Karpas-422 (cell line): ENCODE data around the gene PARD3B. TPM values are rescaled to one million over a fixed set of nuclear protein-coding genes. Genes with fewer than 3 reads are reported as not detected.

Experiments used
- DNase-seq: peaks from one replicate; pipeline ENCODE4 v3.0.0-alpha.2; 2015
- H2AFZ ChIP-seq: fragments of 200-600 bp; sonication (generic); 2 replicates; pipeline ENCODE4 v1.6.1; 2014; ENCODE audit warnings: antibody characterized with exemption, low read length, mixed read lengths
- H3K27ac ChIP-seq: fragments of 200-600 bp; sonication (generic); 2 replicates; pipeline ENCODE4 v1.5.1; 2014; ENCODE audit warnings: mild to moderate bottlenecking, low read length, moderate library complexity
- H3K27me3 ChIP-seq: fragments of 200-600 bp; sonication (generic); 2 replicates; pipeline ENCODE4 v1.6.1; 2014; ENCODE audit warnings: low read length, mixed read lengths
- H3K36me3 ChIP-seq: fragments of 200-600 bp; sonication (generic); 2 replicates; pipeline ENCODE4 v1.6.1; 2014; ENCODE audit warnings: low read length, mixed read lengths; ENCODE audit not compliant: insufficient read depth
- H3K4me1 ChIP-seq: fragments of 200-600 bp; sonication (generic); 2 replicates; pipeline ENCODE4 v1.6.1; 2014; ENCODE audit warnings: mild to moderate bottlenecking, low read length, mixed read lengths
- H3K4me2 ChIP-seq: fragments of 200-600 bp; sonication (generic); 2 replicates; pipeline ENCODE4 v1.6.1; 2014; ENCODE audit warnings: low read length, low read depth, mild to moderate bottlenecking; ENCODE audit not compliant: poor library complexity, severe bottlenecking
- H3K4me3 ChIP-seq: fragments of 200-600 bp; sonication (generic); 2 replicates; pipeline ENCODE4 v1.5.1; 2014; ENCODE audit warnings: mild to moderate bottlenecking, antibody characterized with exemption, low read length, mixed read lengths
- H3K79me2 ChIP-seq: fragments of 200-600 bp; sonication (generic); 2 replicates; pipeline ENCODE4 v1.6.1; 2014; ENCODE audit warnings: mild to moderate bottlenecking, low read length, mixed read lengths
- H3K9ac ChIP-seq: fragments of 200-600 bp; sonication (generic); 2 replicates; pipeline ENCODE4 v1.6.0; 2014; ENCODE audit warnings: low read length
- H3K9me2 ChIP-seq: fragments of 200-600 bp; sonication (generic), shearing (Covaris generic); replicated peaks from 2 replicates; pipeline ENCODE4 v1.6.0; 2014; ENCODE audit warnings: mild to moderate bottlenecking, low read length, moderate library complexity; ENCODE audit not compliant: insufficient read depth
- H3K9me3 ChIP-seq: fragments of 300-700, 200-600 bp; sonication (generic); 2 replicates; pipeline ENCODE4 v1.6.1; 2014; ENCODE audit warnings: low read length, mixed read lengths
- H4K20me1 ChIP-seq: fragments of 200-600 bp; sonication (generic); 2 replicates; pipeline ENCODE4 v1.6.1; 2014; ENCODE audit warnings: mild to moderate bottlenecking, antibody characterized with exemption, low read length, low read depth; ENCODE audit not compliant: insufficient read depth
- total RNA-seq: library from RNA; depleted of rRNA; stranded (reverse); fragments of >200 nt; shearing (Covaris generic); gene quantifications from 2 replicates; pipeline ENCODE4 v1.2.3, GENCODE V29; 2014; ENCODE audit warnings: low replicate concordance

Gene PARD3B
- total RNA-seq, 1 experiment from 2014 or later = not detected

GRCh38 chr2:205428811-205429210 lies 883.5 kb downstream of the PARD3B start:
- H3K4me3 ChIP-seq = no peak overlapping the region
- no peaks in the 10 kb centered on the region for H3K9me2 ChIP-seq
- H3K79me2 ChIP-seq = no peaks in the 10 kb centered on the region
- H3K9me3 ChIP-seq = no peaks in the 10 kb centered on the region
- H3K27ac ChIP-seq = no peak overlapping the region
- no peak overlapping the region for H3K9ac ChIP-seq
- DNase-seq = no peak
- H2AFZ ChIP-seq = no peak overlapping the region
- H4K20me1 ChIP-seq = no peaks in the 10 kb centered on the region
- no peaks in the 10 kb centered on the region for H3K36me3 ChIP-seq
- no peak overlapping the region for H3K4me2 ChIP-seq
- H3K27me3 ChIP-seq = no peaks in the 10 kb centered on the region
- peaks cover 12% of the 10 kb centered on the region for H3K4me1 ChIP-seq

GRCh38 chr2:205435970-205436369 lies 890.7 kb downstream of the PARD3B start:
- DNase-seq = no peak
- H3K9me2 ChIP-seq = no peaks in the 10 kb centered on the region
- no peak overlapping the region for H3K27ac ChIP-seq
- H3K4me2 ChIP-seq = no peak overlapping the region
- no peak overlapping the region for H3K4me3 ChIP-seq
- no peaks in the 10 kb centered on the region for H3K79me2 ChIP-seq
- no peak overlapping the region for H2AFZ ChIP-seq
- no peaks in the 10 kb centered on the region for H3K27me3 ChIP-seq
- no peaks in the 10 kb centered on the region for H3K36me3 ChIP-seq
- no peaks in the 10 kb centered on the region for H3K9me3 ChIP-seq
- H3K9ac ChIP-seq = no peak overlapping the region
- peaks cover 15% of the 10 kb centered on the region for H3K4me1 ChIP-seq
- H4K20me1 ChIP-seq = no peaks in the 10 kb centered on the region

GRCh38 chr2:205438241-205438640 lies 893.0 kb downstream of the PARD3B start:
- H3K4me1 ChIP-seq = peaks cover 15% of the 10 kb centered on the region
- H3K27me3 ChIP-seq = no peaks in the 10 kb centered on the region
- H4K20me1 ChIP-seq = no peaks in the 10 kb centered on the region
- H3K27ac ChIP-seq = no peak overlapping the region
- no peaks in the 10 kb centered on the region for H3K9me3 ChIP-seq
- no peak for DNase-seq
- 0 out of 2 replicates have a peak overlapping the region, but pooled peaks have one; percentile 34 for H2AFZ ChIP-seq
- H3K4me2 ChIP-seq = no peak overlapping the region
- no peak overlapping the region for H3K4me3 ChIP-seq
- no peaks in the 10 kb centered on the region for H3K9me2 ChIP-seq
- H3K9ac ChIP-seq = no peak overlapping the region
- H3K79me2 ChIP-seq = no peaks in the 10 kb centered on the region
- H3K36me3 ChIP-seq = no peaks in the 10 kb centered on the region

GRCh38 chr2:205439621-205440020 lies 894.3 kb downstream of the PARD3B start:
- no peaks in the 10 kb centered on the region for H3K79me2 ChIP-seq
- peaks cover 15% of the 10 kb centered on the region for H3K4me1 ChIP-seq
- no peak for DNase-seq
- no peaks in the 10 kb centered on the region for H3K36me3 ChIP-seq
- H3K27ac ChIP-seq = no peak overlapping the region
- H4K20me1 ChIP-seq = no peaks in the 10 kb centered on the region
- no peak overlapping the region for H3K4me2 ChIP-seq
- no peak overlapping the region for H3K9ac ChIP-seq
- H3K9me3 ChIP-seq = no peaks in the 10 kb centered on the region
- no peaks in the 10 kb centered on the region for H3K27me3 ChIP-seq
- no peaks in the 10 kb centered on the region for H3K9me2 ChIP-seq
- H2AFZ ChIP-seq = no peak overlapping the region
- no peak overlapping the region for H3K4me3 ChIP-seq

GRCh38 chr2:205441524-205441923 lies 896.2 kb downstream of the PARD3B start:
- no peak overlapping the region for H2AFZ ChIP-seq
- no peak overlapping the region for H3K4me2 ChIP-seq
- no peak overlapping the region for H3K9ac ChIP-seq
- no peak for DNase-seq
- H3K36me3 ChIP-seq = no peaks in the 10 kb centered on the region
- peaks cover 15% of the 10 kb centered on the region for H3K4me1 ChIP-seq
- H3K4me3 ChIP-seq = no peak overlapping the region
- H3K9me3 ChIP-seq = no peaks in the 10 kb centered on the region
- H3K27me3 ChIP-seq = no peaks in the 10 kb centered on the region
- no peaks in the 10 kb centered on the region for H3K79me2 ChIP-seq
- H3K9me2 ChIP-seq = no peaks in the 10 kb centered on the region
- no peaks in the 10 kb centered on the region for H4K20me1 ChIP-seq
- H3K27ac ChIP-seq = no peak overlapping the region

GRCh38 chr2:205448189-205448588 lies 902.9 kb downstream of the PARD3B start:
- Histone ChIP-seq H3K9me3 (no peaks in the 10 kb centered on the region), H3K36me3 (no peaks in the 10 kb centered on the region), H2AFZ (no peak overlapping the region), H3K9ac (no peak overlapping the region), H3K27me3 (no peaks in the 10 kb centered on the region), H3K27ac (no peak overlapping the region), H3K4me2 (no peak overlapping the region), H3K9me2 (no peaks in the 10 kb centered on the region), H3K4me3 (no peak overlapping the region), H3K4me1 (no peaks in the 10 kb centered on the region), H3K79me2 (no peaks in the 10 kb centered on the region), H4K20me1 (no peaks in the 10 kb centered on the region)
- DNase-seq = no peak

- Histone ChIP-seq H3K27ac (no peak overlapping the region), H3K4me1 (no peaks in the 10 kb centered on the region), H4K20me1 (no peaks in the 10 kb centered on the region), H3K79me2 (no peaks in the 10 kb centered on the region), H3K9ac (no peak overlapping the region), H3K9me3 (no peaks in the 10 kb centered on the region), H3K27me3 (no peaks in the 10 kb centered on the region), H3K4me2 (no peak overlapping the region), H3K36me3 (no peaks in the 10 kb centered on the region), H2AFZ (no peak overlapping the region), H3K9me2 (no peaks in the 10 kb centered on the region), H3K4me3 (no peak overlapping the region)
- DNase-seq = no peak
These were observed 906.7 kb downstream of the PARD3B start for GRCh38 chr2:205451901-205452512.

- H3K4me2 ChIP-seq = no peak overlapping the region
- H3K79me2 ChIP-seq = no peaks in the 10 kb centered on the region
- H3K9me2 ChIP-seq = no peaks in the 10 kb centered on the region
- DNase-seq = no peak
- no peaks in the 10 kb centered on the region for H3K36me3 ChIP-seq
- H4K20me1 ChIP-seq = no peaks in the 10 kb centered on the region
- H2AFZ ChIP-seq = no peak overlapping the region
- H3K4me3 ChIP-seq = no peak overlapping the region
- no peak overlapping the region for H3K27ac ChIP-seq
- H3K9me3 ChIP-seq = no peaks in the 10 kb centered on the region
- H3K27me3 ChIP-seq = no peaks in the 10 kb centered on the region
- no peaks in the 10 kb centered on the region for H3K4me1 ChIP-seq
- H3K9ac ChIP-seq = no peak overlapping the region
These were observed 907.9 kb downstream of the PARD3B start for GRCh38 chr2:205453202-205453601.
